GM18526 (cell line): ENCODE results near the gene C4BPB.

ENCODE experiments used
- POLR2A ChIP-seq: IDR thresholded peaks from 3 replicates; pipeline ENCODE4 v1.6.1; 2011; ENCODE audit not compliant: insufficient read length; ENCODE audit errors: extremely low read depth

C4BPB gene

GRCh38 chr1:207073906-207074820 lies 14.5 kb upstream of the C4BPB start:
- no peak for TF ChIP-seq POLR2A

- TF ChIP-seq POLR2A: no peak
Measured at GRCh38 chr1:207076181-207076955, 12.3 kb upstream of the C4BPB start.

- TF ChIP-seq POLR2A: no peak
Measured at GRCh38 chr1:207077012-207077411, 11.6 kb upstream of the C4BPB start.

GRCh38 chr1:207077470-207078377 lies 10.9 kb upstream of the C4BPB start:
- TF ChIP-seq POLR2A: no peak

DNA sequence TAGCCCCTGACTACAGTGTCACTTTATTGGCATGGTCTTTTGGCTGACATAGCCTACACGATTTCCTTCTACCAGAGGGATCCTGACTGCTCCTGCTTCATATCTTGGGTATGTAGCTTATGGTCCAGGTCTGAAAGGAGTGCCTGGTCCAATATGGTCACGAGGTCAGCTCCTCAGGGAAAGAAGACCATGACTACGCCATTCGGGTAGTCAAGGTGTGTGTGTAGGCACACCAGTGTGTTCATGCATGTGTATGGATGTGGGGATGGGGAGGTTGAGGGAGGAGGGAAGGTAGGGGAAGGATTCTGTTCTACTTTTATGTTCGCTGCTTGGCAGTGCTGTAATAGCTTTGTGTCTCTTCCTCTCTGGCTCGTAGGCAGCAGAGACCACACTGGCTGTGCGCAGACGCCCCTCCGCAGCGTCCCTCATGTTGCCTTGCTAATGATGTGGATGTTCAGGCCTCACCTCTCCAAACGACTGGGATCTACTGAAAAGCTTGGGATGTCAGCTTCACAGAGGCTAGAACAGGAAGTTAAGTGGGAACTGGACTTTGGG lies 10.0 kb upstream of the C4BPB start:
- TF ChIP-seq POLR2A: no peak

GRCh38 chr1:207079706-207080241 lies 8.9 kb upstream of the C4BPB start:
- no peak for TF ChIP-seq POLR2A

GRCh38 chr1:207081088-207081487 lies 7.6 kb upstream of the C4BPB start:
- TF ChIP-seq POLR2A: no peak

DNA sequence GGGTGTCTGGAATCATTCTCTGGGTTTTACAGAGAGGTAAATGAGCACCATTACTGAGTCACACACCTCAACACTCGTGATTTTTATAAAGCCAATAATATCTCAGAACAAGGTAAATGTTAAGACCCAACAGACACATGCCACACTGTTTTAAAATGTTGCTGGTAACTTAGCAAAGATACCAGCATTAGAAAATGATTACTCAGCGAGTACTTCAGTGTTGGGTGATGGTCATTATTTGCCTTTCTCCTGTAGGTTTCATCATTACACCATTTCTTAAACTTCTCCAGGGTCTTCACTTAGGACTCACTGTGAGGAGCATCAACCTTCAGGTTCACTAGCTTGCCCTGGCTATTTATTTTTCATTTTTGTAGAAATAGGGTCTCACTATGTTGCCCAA lies 6.9 kb upstream of the C4BPB start:
- no peak for TF ChIP-seq POLR2A

- no peak for TF ChIP-seq POLR2A
Measured at GRCh38 chr1:207084232-207084631, 4.4 kb upstream of the C4BPB start.

DNA sequence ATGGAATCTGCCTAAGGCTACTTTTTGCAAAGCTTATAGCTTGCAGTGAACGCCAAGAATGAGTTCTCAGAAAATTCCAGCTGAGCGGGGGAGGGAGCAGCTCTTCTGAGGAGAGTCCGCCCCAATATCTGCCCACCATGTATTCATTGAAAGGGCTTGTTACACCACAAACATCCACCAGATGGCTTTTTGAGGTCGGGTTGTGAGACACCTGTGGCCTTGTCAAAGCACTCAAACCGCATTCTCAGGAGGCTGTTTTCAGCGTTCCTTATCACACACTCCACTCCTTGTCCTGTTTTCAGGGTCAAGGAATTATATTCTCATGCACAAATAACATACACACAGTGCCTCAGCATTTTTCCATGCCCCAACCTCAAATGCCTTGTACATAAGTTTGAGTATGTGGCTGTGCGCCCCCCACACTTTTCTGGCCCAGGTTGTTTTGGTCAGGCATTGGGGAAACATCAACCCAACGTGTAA lies 3.9 kb upstream of the C4BPB start:
- TF ChIP-seq POLR2A: no peak

DNA sequence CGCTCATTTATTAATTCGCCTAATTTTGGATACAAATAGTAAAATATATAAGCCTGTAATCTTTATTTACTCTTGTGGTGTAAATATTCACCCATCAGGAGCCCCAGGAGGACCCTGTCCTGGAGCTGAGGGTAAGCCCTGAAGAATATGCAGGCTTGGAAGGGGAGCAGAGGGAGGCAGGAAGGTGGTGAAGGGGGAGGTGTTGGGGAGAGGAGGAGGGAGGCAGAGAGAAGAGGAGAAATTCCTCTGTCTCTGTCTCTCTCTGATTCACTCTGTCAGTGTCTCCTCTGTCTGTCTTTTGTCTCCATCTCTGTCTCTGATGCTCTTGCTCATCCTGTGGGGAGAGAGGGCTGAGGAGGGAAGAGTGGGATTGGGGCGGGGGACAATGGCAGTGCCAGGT lies 2.8 kb upstream of the C4BPB start:
- no peak for TF ChIP-seq POLR2A

DNA sequence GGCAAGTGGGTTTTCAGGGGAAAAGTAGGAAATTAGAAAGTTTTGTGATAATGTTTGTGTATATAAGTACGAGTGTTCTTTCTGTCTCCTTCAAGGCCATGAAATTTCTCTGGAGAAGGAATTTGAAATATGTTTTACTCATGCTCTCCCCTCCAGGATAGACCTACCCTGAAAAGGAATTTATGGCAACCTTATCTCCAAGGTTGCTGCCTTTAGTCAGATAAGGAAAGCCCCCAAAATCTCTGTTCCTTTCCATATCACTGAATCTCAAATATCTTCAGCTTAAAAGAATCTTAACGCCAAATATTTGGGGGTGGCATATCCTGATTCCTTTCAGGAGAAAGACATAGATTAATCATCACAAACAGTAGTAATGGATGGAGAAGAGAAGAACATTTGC lies 499 bp upstream of the C4BPB start:
- TF ChIP-seq POLR2A: no peak

DNA sequence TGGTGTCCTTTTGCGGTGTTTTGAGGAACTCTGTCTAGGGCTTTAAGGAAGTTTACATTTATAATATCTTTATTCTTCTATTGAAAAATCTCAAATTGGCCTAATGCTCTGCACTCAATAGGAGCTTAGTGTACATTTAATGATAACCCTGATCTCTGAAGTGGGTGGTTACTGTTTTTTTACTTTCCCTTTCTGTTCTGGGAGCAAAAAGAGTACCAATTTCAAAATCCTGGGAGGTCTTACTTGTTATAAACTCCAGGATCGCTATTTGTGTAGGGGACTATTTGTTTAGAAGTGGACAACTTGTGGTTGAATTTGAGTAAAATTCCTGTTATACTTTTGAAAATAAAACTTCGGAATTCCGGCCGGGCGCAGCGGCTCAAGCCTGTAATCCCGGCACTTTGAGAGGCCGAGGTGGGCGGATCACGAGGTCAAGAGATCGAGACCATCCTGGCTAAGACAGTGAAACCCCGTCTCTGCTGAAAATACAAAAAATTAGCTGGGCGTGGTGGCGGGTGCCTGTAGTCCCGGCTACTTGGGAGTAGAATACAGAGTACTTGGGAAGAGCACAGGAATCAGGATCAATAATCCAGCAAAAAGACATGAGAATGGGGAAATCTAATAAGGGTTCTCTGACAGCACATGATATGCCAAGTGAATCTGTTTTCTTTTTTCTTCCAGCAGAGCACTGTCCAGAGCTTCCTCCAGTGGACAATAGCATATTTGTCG lies 1.1 kb downstream of the C4BPB start:
- TF ChIP-seq POLR2A: no peak
